GM19395 (cell line): Measurements from ENCODE around the gene ENTREP1.
A peak's percentile ranks its signal among the peaks of the same experiment; 100 is the strongest.
"Not testable (repeated sequence)": the region's sequence is repeated elsewhere in the genome, so short reads cannot be mapped to it uniquely, and the experiment has no call there.

Source experiments
- ATAC-seq: cut with Tn5 transposase; IDR thresholded peaks from one replicate; pipeline ENCODE4 v1.9.1; 2021; ENCODE audit warnings: mild to moderate bottlenecking, moderate library complexity; ENCODE audit not compliant: unreplicated experiment

Gene ENTREP1

DNA sequence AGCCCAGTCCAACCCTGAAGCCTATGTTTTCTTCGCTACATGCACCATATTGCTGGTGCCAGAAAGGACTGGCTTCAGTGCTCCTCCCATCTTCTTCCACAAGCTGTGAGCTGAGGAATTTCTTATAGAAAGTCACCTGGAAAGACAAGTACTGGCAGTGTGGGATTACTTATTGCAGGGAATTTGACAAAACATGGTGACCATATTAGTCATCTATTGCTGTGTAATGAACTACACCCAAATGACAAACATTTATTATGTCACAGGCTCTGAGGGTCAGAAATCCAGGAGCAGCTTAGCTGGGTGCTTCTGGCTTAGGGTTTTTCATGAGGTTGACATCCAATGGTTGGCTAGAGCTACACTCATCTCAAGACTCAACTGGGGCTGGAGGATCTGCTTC, 75.5 kb downstream of the ENTREP1 start:
- no peak for ATAC-seq

DNA sequence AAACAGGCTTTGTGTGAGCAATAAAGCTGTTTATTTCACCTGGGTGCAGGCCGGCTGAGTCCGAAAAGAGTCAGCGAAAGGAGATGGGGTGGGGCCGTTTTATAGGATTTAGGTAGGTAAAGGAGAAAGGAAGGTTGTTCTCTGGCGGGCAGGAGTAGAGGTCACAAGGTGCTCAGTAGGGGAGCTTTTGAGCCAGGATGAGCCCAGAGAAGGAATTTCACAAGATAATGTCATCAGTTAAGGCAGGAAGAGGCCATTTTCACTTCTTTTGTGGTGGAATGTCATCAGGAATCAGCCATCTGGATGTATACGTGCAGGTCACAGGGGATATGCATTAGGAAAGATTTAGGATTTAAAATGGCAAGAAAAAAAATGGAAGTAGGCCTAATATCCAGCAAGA, 84.9 kb downstream of the ENTREP1 start:
- not testable (repeated sequence) for ATAC-seq

- ATAC-seq = no peak
These were observed 86.2 kb downstream of the ENTREP1 start for GRCh38 chr9:69411246-69411645.

DNA sequence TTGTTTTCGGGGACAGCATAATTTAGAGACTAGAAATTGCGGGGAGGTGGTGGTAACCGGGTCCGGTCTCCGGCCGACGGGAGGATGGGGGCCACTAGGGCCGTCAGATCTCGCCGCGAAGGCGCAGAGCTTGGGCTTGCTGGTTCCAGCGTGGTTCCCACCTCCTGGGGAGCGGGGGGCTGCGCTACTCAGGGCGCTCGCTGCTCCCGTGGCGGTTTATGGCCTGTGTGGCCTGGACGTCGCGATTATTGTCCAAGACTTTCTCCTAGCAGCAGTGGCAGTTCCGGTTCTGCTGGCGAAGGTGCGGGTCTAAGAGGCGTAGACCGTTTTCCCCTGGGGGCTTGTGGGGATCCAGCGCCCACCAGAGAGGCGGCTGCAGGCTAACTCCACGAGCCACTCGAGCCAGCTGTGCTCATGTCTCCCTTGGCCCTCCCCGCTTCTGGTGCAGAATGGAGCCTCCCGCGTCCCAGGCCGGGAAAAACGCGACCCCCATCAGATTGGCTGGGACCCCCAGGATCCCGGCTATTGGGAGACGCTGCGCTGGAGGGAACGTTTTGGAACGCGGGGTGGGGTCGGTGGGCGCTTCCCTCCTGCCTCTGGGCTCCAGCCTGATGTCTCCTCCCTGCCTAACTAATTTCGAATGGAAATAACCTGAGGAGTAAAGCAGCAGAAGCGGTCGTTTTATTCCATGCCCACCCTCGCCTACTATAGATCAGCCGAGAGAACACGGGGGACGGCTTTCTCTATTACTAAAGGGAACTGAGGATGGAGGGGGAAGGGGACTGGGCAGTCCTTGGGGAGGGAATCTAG, 87.1 kb downstream of the ENTREP1 start:
- ATAC-seq = no peak

- ATAC-seq = no peak
These were observed 87.7 kb downstream of the ENTREP1 start for GRCh38 chr9:69412741-69413150.

DNA sequence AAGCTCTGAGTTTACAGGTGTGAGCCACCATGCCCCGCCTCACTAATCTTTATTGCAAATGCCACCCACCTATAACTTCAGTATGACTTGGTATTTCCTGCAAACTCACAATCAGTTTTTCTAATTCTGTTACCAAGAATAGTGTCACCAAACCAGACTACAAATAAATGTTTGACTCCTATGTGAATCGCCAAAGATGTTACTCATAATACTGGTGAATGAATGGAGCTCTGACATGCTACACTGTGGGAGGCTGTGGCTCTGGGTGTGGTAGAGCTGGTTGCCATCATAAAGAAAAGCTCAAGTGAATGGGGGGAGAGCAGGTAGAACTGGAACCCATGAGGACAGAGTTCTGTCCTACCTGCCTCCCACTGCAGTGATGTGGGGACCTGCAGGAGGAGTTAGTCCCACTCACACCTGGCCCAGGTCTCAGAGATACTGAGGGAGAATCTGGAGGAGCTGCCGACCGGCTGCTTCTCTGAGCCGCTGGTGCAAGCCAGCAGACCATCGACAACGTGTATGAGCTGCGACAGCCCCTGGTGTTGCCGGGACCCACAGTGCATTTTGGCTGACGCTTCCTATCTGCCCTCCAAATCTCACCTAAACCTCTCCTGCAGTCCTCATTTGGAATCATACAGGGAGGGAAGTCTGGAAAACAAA, 95.7 kb downstream of the ENTREP1 start:
- ATAC-seq = no peak

GRCh38 chr9:69421908-69422801, 97.1 kb downstream of the ENTREP1 start:
- ATAC-seq = peak; percentile 82

- ATAC-seq = no peak
These were observed 100.3 kb downstream of the ENTREP1 start for GRCh38 chr9:69425136-69425801.

DNA sequence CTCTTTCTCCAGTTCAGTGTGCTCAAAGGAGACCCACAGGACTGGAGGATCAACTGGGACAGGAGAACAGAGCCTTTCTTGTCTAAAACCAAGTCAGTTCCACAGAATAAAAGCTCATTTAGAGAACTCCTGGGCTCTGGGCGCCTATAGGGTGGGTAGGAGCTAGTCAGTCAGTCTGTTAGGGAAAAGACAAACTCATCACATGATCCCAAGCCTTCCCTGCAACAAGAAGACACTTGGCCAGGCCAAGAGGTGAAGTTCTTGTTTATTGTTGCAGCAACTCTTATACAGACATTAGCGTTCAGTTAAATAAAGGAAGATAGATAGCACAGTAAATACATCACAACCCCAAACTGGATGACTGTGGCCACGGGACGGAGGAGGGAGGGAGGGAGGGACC, 102.3 kb downstream of the ENTREP1 start:
- ATAC-seq = no peak

DNA sequence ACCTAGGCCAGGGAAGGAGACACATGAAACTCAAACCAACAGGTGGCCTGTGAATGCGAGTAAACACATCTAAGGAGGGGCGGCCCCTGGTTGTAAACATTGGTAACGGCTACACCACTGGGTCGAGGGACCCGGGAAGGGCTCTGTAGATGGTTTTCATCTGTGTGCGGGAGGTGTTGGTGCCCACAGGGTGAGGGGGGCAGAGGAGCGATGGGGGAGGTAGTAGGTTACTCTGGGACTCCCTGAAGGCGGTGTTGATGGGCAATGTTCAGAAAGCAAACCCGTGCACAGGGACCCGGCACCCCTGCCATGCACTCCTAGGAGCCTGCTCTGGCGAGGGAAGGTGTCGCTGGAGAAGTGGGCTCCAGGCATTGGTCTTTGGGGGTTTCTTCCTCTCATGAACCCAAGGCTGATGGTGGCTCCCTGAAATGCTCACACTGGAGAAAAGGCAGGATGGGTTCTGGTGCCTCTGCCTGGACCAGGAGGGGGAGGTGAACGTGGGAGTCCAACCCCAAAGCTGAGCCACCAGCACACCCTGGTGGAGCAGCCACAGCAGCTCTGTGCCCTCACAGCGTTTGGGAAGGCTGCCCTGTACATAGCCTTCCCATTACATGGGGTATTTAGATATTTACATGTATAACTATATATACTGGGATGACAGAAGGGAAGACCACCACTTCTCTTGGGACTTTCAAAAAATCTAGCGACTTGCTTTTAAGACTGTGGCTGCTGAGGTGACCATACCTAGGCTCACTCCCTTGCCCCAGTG, 103.2 kb downstream of the ENTREP1 start:
- no peak for ATAC-seq

GRCh38 chr9:69429281-69429680, 104.3 kb downstream of the ENTREP1 start:
- ATAC-seq = no peak

- no peak for ATAC-seq
These were observed 105.2 kb downstream of the ENTREP1 start for GRCh38 chr9:69430206-69430605.

DNA sequence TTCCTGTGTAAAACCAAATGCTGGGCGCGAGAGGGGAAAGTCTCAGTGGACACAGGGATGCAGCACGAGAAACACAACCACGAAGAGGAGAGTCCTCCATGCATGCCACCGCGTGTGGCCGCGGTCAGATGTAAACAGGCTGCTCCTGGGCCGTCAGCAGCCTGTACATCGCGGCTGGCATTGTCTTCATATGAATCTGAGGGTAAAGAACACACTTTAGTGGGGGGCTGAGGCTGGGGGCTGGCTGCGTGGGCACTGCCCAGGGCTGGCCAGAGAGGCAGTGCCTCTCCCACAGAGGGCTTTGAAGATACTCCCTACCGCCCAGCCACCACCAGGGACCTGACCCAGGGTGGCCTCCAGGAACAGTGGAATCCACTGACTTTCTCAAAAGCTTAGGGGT, 106.2 kb downstream of the ENTREP1 start:
- no peak for ATAC-seq

DNA sequence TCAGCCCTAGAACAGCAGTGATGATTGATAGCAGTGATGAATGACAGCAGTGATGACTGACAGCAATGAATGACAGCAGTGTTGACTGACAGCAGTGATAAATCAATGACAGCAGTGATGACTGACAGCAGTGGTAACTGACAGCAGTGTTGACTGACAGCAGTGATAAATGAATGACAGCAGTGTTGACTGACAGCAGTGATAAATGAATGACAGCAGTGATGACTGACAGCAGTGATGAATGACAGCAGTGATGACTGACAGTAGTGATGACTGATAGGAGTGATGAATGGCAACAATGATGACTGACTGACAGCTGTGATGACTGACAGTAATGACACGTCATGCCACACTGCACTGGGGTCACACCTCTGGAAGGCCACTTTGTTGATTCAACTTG, 106.8 kb downstream of the ENTREP1 start:
- no peak for ATAC-seq

GRCh38 chr9:69432623-69433022, 107.6 kb downstream of the ENTREP1 start:
- no peak for ATAC-seq

- ATAC-seq = no peak
These were observed 108.4 kb downstream of the ENTREP1 start for GRCh38 chr9:69433392-69433791.

GRCh38 chr9:69433968-69434367, 109.0 kb downstream of the ENTREP1 start:
- no peak for ATAC-seq

DNA sequence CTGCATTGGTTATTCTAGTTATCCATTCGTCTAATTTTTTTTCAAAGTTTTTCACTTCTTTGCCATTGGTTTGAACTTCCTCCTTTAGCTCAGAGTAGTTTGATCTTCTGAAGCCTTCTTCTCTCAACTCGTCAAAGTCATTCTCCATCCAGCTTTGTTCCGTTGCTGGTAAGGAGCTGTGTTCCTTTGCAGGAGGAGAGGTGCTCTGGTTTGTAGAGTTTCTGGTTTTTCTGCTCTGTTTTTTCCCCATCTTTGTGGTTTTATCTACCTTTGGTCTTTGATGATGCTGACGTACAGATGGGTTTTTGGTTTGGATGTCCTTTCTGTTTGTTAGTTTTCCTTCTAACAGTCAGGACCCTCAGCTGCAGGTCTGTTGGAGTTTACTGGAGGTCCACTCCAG, 114.6 kb downstream of the ENTREP1 start:
- ATAC-seq = not testable (repeated sequence)

DNA sequence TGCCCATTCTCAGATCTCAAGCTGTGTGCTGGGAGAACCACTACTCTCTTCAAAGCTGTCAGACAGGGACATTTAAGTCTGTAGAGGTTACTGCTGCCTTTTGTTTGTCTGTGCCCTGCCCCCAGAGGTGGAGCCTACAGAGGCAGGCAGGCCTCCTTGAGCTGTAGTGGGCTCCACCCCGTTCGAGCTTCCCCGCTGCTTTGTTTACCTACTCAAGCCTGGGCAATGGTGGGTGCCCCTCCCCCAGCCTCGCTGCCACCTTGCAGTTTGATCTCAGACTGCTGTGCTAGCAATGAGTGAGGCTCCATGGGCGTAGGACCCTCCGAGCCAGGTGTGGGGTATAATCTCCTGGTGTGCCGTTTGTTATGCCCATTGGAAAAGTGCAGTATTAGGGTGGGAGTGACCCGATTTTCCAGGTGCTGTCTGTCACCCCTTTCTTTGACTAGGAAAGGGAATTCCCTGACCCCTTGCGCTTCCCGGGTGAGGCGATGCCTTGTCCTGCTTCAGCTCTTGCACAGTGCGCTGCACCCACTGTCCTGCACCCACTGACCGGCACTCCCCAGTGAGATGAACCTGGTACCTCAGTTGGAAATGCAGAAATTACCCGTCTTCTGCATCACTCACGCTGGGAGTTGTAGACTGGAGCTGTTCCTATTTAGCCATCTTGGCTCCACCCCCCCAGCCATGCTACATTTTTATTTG, 115.4 kb downstream of the ENTREP1 start:
- not testable (repeated sequence) for ATAC-seq
